Measurements from ENCODE around the gene TMEM119. TPM values are rescaled to one million over a fixed set of nuclear protein-coding genes. Genes with fewer than 3 reads are reported as not detected.

The TMEM119 gene
- total RNA-seq, 2 donors from 2014 or later = 1.8 to 5.5 TPM

GRCh38 chr12:108602976-108603704, 5.3 kb upstream of the TMEM119 start:
- Histone ChIP-seq H3K4me3 (no peak overlapping the region), H3K27me3 (no peaks in the 10 kb centered on the region), H3K4me1 (no peaks in the 10 kb centered on the region), H3K36me3 (no peaks in the 10 kb centered on the region), H3K27ac (no peak overlapping the region), H3K9me3 (no peaks in the 10 kb centered on the region)
- no peak for DNase-seq (ENCODE audit: low spot score)
- TF ChIP-seq, protein P1, sequence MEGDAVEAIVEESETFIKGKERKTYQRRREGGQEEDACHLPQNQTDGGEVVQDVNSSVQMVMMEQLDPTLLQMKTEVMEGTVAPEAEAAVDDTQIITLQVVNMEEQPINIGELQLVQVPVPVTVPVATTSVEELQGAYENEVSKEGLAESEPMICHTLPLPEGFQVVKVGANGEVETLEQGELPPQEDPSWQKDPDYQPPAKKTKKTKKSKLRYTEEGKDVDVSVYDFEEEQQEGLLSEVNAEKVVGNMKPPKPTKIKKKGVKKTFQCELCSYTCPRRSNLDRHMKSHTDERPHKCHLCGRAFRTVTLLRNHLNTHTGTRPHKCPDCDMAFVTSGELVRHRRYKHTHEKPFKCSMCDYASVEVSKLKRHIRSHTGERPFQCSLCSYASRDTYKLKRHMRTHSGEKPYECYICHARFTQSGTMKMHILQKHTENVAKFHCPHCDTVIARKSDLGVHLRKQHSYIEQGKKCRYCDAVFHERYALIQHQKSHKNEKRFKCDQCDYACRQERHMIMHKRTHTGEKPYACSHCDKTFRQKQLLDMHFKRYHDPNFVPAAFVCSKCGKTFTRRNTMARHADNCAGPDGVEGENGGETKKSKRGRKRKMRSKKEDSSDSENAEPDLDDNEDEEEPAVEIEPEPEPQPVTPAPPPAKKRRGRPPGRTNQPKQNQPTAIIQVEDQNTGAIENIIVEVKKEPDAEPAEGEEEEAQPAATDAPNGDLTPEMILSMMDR (IDR thresholded peaks at IDR 0.05) = no peak

DNA sequence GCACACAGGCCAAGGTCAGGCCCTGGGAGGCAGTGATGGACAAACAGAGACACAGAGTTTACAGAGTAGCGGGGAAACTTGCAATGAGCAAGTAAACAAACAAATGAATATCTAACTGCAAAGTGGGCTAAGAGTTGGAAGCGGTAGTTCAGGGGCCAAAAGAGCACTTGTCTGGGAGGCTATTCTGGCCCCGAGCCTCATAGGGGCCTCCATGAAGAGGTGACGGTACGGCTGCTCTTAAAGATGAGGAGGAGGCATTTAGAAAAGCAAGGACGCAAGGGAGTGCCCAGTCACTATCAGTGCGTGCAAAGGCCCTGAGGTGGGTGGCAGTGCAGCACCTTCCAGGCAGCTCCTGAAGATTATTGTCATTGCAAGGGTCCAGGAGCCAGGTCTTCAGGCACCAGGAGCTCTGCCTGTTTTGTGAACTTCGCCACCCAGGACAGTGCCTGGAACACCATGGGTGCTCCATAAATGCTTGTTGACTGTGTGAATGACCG, 4.4 kb upstream of the TMEM119 start:
- Histone ChIP-seq H3K9me3 (no peaks in the 10 kb centered on the region), H3K27me3 (no peaks in the 10 kb centered on the region), H3K27ac (no peak overlapping the region), H3K4me1 (peaks cover 0 to 6% of the 10 kb centered on the region in 2 donors), H3K36me3 (no peaks in the 10 kb centered on the region), H3K4me3 (no peak overlapping the region)
- TF ChIP-seq, protein P1 (IDR thresholded peaks at IDR 0.05) = no peak
- no peak for DNase-seq (ENCODE audit: low spot score)

DNA sequence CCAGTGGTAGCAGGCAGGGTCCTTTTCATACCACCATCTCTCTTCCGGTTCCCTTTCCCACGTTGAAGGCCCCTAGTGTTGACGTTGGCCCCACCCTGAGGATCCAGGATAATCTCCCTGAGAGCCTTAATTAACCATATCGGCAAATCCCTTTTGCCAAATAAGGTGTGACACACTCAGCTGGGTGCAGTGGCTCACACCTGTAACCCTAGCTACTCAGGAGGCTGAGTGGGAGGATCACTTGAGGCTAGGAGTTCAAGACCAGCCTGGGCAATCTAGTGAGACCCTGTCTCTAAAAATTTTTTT, 2.8 kb upstream of the TMEM119 start:
- Histone ChIP-seq H3K4me3 (no peak overlapping the region), H3K4me1 (peaks cover 0 to 13% of the 10 kb centered on the region in 2 donors), H3K27me3 (no peaks in the 10 kb centered on the region), H3K27ac (no peak overlapping the region), H3K36me3 (no peaks in the 10 kb centered on the region), H3K9me3 (no peaks in the 10 kb centered on the region)
- TF ChIP-seq, protein P1 (IDR thresholded peaks at IDR 0.05) = no peak
- DNase-seq (ENCODE audit: low spot score) = no peak

DNA sequence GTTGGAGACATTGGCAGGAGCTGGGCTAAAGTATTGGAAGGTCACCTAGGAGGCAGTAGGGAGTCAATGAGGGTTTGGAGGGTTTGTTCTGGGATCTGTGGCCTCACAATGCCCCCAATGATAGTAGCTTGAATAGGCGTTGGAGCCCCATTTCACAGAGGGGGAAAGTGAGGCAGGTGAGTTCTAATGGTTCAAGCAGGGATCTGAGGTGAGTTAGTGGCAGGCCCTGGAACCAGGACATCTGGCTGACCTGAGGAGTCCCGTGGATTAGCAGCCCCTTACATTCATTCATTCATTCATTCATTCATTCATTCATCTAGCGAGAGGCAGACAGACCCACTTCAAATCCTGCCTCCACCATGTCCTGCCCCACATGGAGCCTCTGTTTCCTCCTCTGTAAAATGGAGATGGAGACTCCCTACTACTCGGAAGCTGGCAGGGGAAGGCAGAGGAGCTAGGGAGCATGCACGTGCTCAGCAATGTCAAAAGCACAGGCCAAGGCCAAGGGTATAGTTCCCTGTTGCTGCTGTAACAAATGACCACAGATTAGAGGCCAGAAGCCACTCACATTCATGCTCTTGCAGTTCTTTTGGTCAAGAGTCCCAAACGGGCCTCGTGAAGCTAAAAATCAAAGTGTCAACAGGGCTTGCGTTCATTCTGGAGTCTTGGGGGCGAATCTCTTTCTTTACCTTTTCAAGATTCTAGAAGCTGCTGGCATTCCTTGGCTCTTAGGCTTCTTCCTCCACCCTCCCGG, 2.2 kb upstream of the TMEM119 start:
- DNase-seq (ENCODE audit: low spot score) = no peak

GRCh38 chr12:108599541-108599940, 1.7 kb upstream of the TMEM119 start:
- TF ChIP-seq, protein P1 (IDR thresholded peaks at IDR 0.05) = no peak
- Histone ChIP-seq H3K9me3 (no peaks in the 10 kb centered on the region), H3K36me3 (no peaks in the 10 kb centered on the region), H3K4me3 (no peak overlapping the region), H3K27me3 (no peaks in the 10 kb centered on the region), H3K4me1 (peaks cover 0 to 13% of the 10 kb centered on the region in 2 donors), H3K27ac (no peak overlapping the region)
- DNase-seq (ENCODE audit: low spot score) = no peak

More for the DNA sequence above, 2.2 kb upstream of the TMEM119 start:
- no peak overlapping the region for H3K4me3 ChIP-seq
- H3K4me1 ChIP-seq = peaks cover 0 to 13% of the 10 kb centered on the region in 2 donors
- no peaks in the 10 kb centered on the region for H3K27me3 ChIP-seq
- H3K27ac ChIP-seq = no peak overlapping the region
- no peaks in the 10 kb centered on the region for H3K36me3 ChIP-seq
- TF ChIP-seq, protein P1 (IDR thresholded peaks at IDR 0.05) = no peak
- H3K9me3 ChIP-seq = no peaks in the 10 kb centered on the region
